Right lobe of liver (tissue), 4 donors: Measurements from ENCODE around the gene MNX1.

Source experiments
- CTCF ChIP-seq, 4 donors: fragments of 200-600 bp in 3 of 4; fragments of 450-650 bp in 1 of 4; IDR thresholded peaks; one replicate each; pipeline versions ENCODE4 v1.5.1 to v1.8.0; 2016 to 2022; ENCODE audit warnings: antibody characterized with exemption in 4 of 4, mild to moderate bottlenecking in 2 of 4
- POLR2A ChIP-seq: fragments of 450-650 bp; IDR thresholded peaks from one replicate; pipeline ENCODE4 v1.6.1; 2017; ENCODE audit warnings: antibody characterized with exemption, mild to moderate bottlenecking
- donor health status: DM: no; HTN: no; CAD: no.
- donor health status: DM: no; HTN: no; CAD: no.
- donor health status: DM: no; HTN: yes; CAD: no.

GRCh38 chr7:157035302-157035701 is 24.8 kb upstream of the MNX1 start:
- TF ChIP-seq CTCF (IDR thresholded peaks at IDR 0.05) (no peak), POLR2A (no peak)
